GM11168 (cell line): ENCODE results near the gene DENND4C.
"Not testable (repeated sequence)": the region's sequence is repeated elsewhere in the genome, so short reads cannot be mapped to it uniquely, and the experiment has no call there.

Experiments used
- in situ Hi-C: fragments of 300-500 bp; cut with MboI; formaldehyde crosslinking; loops from one replicate; pipeline ENCODE4 v1.12.0; 2022; ENCODE audit warnings: low sequenced_read_pairs; ENCODE audit not compliant: unreplicated experiment

The DENND4C gene

GRCh38 chr9:19405771-19406170 is 175.3 kb downstream of the DENND4C start:
- in situ Hi-C loops = no loop called here

DNA sequence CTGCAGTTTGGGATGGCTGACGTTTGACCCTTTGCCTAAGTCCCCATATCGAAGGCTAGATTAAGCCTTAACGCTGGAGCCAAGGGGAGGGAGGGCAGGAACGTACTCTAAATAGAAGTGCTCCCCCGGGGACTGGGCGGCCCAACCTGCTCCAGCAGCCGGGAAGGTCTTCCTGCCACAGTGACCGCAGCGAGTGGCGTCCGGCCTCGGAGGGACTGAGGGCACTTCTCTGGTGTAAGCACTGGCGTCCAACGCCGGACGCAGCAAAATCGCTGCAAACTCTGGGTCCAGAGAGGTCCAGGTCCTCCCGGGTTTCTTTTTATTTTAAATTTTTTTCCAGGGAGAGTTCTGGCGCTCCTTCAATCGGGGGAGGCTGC is 177.8 kb downstream of the DENND4C start:
- in situ Hi-C loops = no loop called here

DNA sequence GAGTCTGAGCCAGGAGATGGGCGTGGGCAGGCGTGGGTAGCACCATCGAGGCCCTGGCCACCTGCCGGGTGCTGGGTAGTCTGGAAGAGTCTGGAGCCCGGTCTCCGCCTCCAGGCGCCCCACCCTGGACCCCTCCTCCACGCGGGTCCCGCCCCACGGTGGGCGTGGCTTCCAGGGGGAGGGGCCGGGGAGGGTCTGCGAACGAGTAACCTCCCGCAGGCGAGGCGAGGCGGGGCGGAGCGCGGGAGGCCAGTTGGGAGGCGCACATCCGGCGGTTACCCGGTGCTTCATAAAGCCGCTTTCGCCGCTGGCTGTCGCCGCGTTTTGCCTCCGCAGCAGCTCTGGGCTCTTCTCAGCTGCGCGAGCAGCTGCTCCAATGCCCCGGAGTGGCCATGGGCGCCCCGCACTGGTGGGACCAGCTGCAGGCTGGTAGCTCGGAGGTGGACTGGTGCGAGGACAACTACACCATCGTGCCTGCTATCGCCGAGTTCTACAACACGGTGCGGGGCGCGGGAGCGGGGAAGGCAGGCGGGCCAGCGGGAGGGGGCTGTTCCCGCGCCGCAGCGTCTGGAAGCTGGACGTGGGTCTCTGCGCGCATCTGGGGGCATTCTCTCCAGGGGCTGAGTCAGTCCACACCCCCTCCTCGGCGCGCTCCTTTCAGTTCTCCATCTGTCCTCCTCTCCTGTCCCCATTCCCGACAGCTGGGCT is 178.4 kb downstream of the DENND4C start, which contains the start of gene ACER2:
TSS of gene ACER2 (plus strand) at position 317 of the 708 bp plus-strand sequence. CDS start at position 393, 76 bp downstream.
- in situ Hi-C loops = no loop called here

DNA sequence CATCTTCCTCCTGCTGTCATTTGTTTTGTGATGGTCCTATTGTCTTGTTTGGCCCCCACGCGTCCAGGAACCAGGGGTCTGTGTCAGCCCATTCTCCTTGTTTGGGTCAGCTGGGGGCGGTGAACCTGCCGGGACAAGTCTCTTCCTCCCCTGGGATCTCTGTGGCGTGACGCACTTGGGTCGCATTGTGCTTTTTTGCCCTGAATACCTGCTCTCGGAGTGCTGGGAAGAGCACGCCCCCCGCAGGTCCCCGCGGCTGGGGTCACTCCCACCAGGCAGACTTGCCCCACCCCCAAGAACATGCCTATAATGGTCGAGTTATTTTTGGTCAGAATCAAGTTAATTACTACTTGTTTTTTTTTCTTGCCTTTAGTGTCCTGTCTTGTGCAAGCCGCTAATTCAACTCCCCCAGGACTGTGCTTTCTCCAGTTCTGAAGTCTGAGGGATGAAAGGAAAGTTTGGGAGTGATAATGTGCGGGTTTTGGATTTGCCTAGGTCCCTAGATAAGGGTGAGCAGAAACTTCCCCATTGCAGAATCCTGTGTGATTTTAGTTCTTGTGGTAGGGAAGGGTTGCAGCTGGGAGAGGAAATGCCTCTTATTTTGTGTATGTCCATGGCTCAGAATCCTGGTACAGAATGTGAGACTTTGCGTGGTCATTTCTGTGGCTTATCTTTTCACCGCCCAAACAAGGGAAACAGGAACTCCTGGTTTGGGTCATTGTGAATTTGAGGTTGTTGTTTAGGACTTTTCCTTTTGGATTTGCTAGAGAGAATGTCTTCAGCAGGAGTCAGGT is 179.1 kb downstream of the DENND4C start:
- in situ Hi-C loops = no loop called here

DNA sequence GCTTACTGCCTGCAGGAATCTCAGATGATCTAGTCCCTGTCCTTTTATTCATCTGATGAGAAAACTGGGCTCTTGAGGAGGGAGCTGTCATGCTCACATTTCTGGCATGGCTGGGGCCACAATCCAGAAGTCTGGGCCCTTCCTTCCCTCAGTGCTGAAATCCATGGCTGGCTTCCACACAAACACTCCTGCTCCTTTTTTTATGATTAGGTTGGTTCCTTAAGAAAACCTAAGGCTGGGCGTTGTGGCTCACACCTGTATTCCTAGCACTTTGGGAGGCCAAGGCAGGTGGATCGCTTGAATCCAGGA is 179.7 kb downstream of the DENND4C start:
- in situ Hi-C loops = no loop called here

DNA sequence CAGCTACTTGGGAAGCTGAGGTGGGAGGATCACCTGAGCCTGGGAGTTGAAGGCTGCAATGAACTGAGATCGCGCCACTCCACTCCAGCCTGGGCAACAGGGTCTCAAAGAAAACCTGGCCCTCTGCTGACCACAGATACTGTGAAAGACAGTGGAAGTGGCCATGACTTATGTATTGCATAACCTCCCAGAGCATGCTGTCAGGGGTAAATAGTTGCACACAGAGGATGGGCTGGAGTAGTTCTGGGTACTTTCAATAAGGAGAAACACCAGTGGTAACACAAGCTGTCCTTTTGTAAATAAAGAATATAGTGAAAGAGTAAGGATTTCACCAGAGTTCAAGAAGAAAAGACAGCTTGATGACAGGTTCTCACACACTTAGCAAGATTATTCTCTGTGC is 180.1 kb downstream of the DENND4C start:
- in situ Hi-C loops = no loop called here

- in situ Hi-C loops = no loop called here
Observed at GRCh38 chr9:19411316-19411715, 180.8 kb downstream of the DENND4C start.

DNA sequence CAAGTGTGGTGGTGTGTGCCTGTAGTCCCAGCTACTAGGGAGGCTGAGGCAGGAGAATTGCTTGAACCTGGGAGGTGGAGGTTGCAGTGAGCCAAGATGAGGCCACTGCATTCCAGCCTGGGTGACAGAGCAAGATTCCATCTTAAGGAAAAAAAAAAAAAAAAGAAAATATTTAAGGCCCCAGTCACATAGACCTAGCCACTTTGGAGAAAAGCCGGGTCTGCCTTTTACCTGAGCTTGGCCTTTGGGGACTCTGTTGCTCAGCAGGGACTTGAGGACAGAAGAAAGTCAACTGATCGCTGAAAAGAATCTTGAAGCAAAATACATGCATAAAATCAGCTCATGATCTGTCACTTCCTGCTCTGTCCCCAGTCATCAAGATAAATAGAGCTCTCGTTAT is 183.0 kb downstream of the DENND4C start:
- in situ Hi-C loops = not testable (repeated sequence)

- in situ Hi-C loops = no loop called here
Observed at GRCh38 chr9:19416143-19416542, 185.7 kb downstream of the DENND4C start.

DNA sequence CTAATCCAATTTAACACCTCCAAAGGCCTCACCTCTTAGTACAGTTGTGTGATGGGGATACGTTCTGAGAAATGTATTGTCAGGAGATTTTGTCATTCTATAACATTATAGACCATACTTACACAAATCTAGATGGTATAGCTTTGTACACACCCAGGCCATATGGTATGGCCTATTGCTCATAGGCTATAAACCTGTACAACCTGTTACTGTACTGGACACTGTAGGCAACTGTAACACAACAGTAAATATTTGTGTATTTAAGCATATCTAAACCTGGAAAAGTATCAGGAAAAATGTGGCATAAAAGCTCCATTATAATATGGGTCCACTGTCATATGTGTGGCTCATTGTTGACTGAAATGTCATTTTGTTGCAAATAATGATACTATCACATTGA is 190.4 kb downstream of the DENND4C start:
- in situ Hi-C loops = no loop called here
